ENCODE results near the gene FAM163A. TPM values are rescaled to one million over a fixed set of nuclear protein-coding genes. Genes with fewer than 3 reads are reported as not detected.

Gene FAM163A
- total RNA-seq, 1 experiment from 2014 or later = 0.46 TPM

DNA sequence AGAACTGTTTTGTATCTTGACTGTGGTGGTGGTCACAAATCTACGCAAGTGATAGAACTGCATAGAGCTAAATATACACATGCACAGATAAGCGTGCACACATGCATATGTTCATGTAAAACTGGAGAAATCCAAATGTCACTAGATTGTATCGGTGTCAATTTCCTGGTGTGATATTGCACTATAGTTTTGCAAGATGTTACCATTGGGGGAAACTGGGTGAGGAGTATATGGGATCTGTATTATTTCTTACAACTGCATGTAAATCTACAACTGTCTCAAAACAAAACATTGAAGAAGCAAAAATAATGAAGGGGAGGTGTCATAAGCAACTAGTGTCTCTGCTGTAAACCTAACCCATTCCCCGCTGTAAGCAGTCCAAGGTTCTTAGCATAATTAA is 30.2 kb downstream of the FAM163A start:
- Histone ChIP-seq H4K91ac (ENCODE audit: insufficient read length, low read depth, low read length) (no peak overlapping the region), H3T11ph (ENCODE audit: low read length) (no peak overlapping the region), H2AK5ac (ENCODE audit: insufficient read length, low read length) (no peak overlapping the region), H2BK5ac (ENCODE audit: insufficient read length, low read length) (no peak overlapping the region), H2BK12ac (ENCODE audit: insufficient read length, low read depth, low read length) (no peak overlapping the region), H3K27me3 (ENCODE audit: insufficient read depth, low read length) (no peaks in the 10 kb centered on the region), H3K14ac (ENCODE audit: insufficient read depth, low read length) (no peak overlapping the region), H3K79me2 (ENCODE audit: insufficient read depth, low read length) (no peaks in the 10 kb centered on the region), H3K4me1 (ENCODE audit: insufficient read depth, low read length) (no peaks in the 10 kb centered on the region), H3K56ac (ENCODE audit: insufficient read length, low read depth, low read length) (no peak overlapping the region), H2AFZ (ENCODE audit: low read length) (no peak overlapping the region), H3K79me1 (ENCODE audit: insufficient read depth, low read depth, low read length, poor library complexity, severe bottlenecking) (no peaks in the 10 kb centered on the region), H4K20me1 (ENCODE audit: control insufficient read depth, insufficient read depth, insufficient read length) (no peaks in the 10 kb centered on the region), H3K9ac (ENCODE audit: extremely low read depth, insufficient read length, low read length) (no peak overlapping the region), H4K5ac (ENCODE audit: insufficient read length, low read depth, low read length) (no peak overlapping the region), H2BK20ac (ENCODE audit: low read depth, low read length, poor library complexity, severe bottlenecking) (no peak overlapping the region), H3K23ac (ENCODE audit: insufficient read length, low read depth, low read length) (no peak overlapping the region), H4K8ac (replicated peaks; ENCODE audit: insufficient read length, low read depth, low read length) (no peak overlapping the region), H2BK120ac (ENCODE audit: low read depth, low read length, poor library complexity, severe bottlenecking) (no peak overlapping the region), H3K4me2 (ENCODE audit: insufficient read depth, insufficient read length, low read length) (no peak overlapping the region), H3K4ac (ENCODE audit: low read depth, low read length) (no peak overlapping the region), H3K9me3 (ENCODE audit: control insufficient read depth, low read depth, low read length) (no peaks in the 10 kb centered on the region), H3K23me2 (ENCODE audit: insufficient read length, low read depth, low read length, poor library complexity, severe bottlenecking) (no peaks in the 10 kb centered on the region), H3K27ac (ENCODE audit: insufficient read length, low read depth, low read length) (no peak overlapping the region), H2BK15ac (ENCODE audit: low read depth, low read length) (no peak overlapping the region), H3K18ac (ENCODE audit: insufficient read length, low read depth, low read length) (no peak overlapping the region)
- H3K9me3 Mint-ChIP-seq = peaks cover 1 to 2% of the 10 kb centered on the region in 2 experiments; a peak in 3 of 5 replicates
- no CpG with 5 or more reads among the region's 4 CpGs for WGBS (ENCODE audit: extremely low coverage, insufficient read length, low lambda C conversion rate)
- DNase-seq = no peak
- peaks cover 0 to 2% (median 0%) of the 10 kb centered on the region in 3 experiments; a peak in 3 of 7 replicates for H3K36me3 Mint-ChIP-seq (ENCODE audit: insufficient read depth in 1 of 3, low read depth in 3 of 3)
- TF ChIP-seq, protein P1, sequence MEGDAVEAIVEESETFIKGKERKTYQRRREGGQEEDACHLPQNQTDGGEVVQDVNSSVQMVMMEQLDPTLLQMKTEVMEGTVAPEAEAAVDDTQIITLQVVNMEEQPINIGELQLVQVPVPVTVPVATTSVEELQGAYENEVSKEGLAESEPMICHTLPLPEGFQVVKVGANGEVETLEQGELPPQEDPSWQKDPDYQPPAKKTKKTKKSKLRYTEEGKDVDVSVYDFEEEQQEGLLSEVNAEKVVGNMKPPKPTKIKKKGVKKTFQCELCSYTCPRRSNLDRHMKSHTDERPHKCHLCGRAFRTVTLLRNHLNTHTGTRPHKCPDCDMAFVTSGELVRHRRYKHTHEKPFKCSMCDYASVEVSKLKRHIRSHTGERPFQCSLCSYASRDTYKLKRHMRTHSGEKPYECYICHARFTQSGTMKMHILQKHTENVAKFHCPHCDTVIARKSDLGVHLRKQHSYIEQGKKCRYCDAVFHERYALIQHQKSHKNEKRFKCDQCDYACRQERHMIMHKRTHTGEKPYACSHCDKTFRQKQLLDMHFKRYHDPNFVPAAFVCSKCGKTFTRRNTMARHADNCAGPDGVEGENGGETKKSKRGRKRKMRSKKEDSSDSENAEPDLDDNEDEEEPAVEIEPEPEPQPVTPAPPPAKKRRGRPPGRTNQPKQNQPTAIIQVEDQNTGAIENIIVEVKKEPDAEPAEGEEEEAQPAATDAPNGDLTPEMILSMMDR (conservative IDR thresholded peaks at IDR 0.05) = no peak
- no peak overlapping the region for H3K27ac Mint-ChIP-seq
- H3K4me3 Mint-ChIP-seq = no peak overlapping the region
- H3K27me3 Mint-ChIP-seq (ENCODE audit: low read depth) = peaks cover 3% of the 10 kb centered on the region
- peaks cover 9 to 10% of the 10 kb centered on the region in 2 experiments for H3K4me1 Mint-ChIP-seq

Measured in H9 (cell line).